HG03457 (cell line): Measurements from ENCODE around the gene PLPP4.

Experiments used
- ATAC-seq: cut with Tn5 transposase; IDR thresholded peaks from one replicate; pipeline ENCODE4 v1.9.1; 2021; ENCODE audit warnings: moderate number of reproducible peaks; ENCODE audit not compliant: unreplicated experiment

The PLPP4 gene

GRCh38 chr10:120515741-120516140 lies 58.7 kb downstream of the PLPP4 start:
- no peak for ATAC-seq

- ATAC-seq, result no peak
Measured at GRCh38 chr10:120516426-120516825, 59.4 kb downstream of the PLPP4 start.

GRCh38 chr10:120517196-120517595 lies 60.2 kb downstream of the PLPP4 start:
- no peak for ATAC-seq

GRCh38 chr10:120517881-120518484 lies 61.0 kb downstream of the PLPP4 start:
- ATAC-seq, result no peak

- ATAC-seq, result no peak
Measured at GRCh38 chr10:120521880-120522279, 64.9 kb downstream of the PLPP4 start.

- ATAC-seq, result no peak
Measured at GRCh38 chr10:120527691-120528090, 70.7 kb downstream of the PLPP4 start.

GRCh38 chr10:120530699-120531098 lies 73.7 kb downstream of the PLPP4 start:
- no peak for ATAC-seq

- no peak for ATAC-seq
Measured at GRCh38 chr10:120538091-120538490, 81.1 kb downstream of the PLPP4 start.

GRCh38 chr10:120539076-120539475 lies 82.0 kb downstream of the PLPP4 start:
- ATAC-seq, result no peak

GRCh38 chr10:120540486-120540885 lies 83.5 kb downstream of the PLPP4 start:
- ATAC-seq, result no peak

- no peak for ATAC-seq
Measured at GRCh38 chr10:120541984-120542383, 85.0 kb downstream of the PLPP4 start.

- ATAC-seq, result no peak
Measured at GRCh38 chr10:120542591-120542990, 85.6 kb downstream of the PLPP4 start.

GRCh38 chr10:120543291-120543690 lies 86.3 kb downstream of the PLPP4 start:
- no peak for ATAC-seq

GRCh38 chr10:120548210-120548609 lies 91.2 kb downstream of the PLPP4 start:
- ATAC-seq, result no peak

- no peak for ATAC-seq
Measured at GRCh38 chr10:120552262-120552661, 95.2 kb downstream of the PLPP4 start.

- no peak for ATAC-seq
Measured at GRCh38 chr10:120553911-120554310, 96.9 kb downstream of the PLPP4 start.

GRCh38 chr10:120555436-120555835 lies 98.4 kb downstream of the PLPP4 start:
- ATAC-seq, result no peak

GRCh38 chr10:120555842-120556532 lies 99.0 kb downstream of the PLPP4 start:
- no peak for ATAC-seq

- no peak for ATAC-seq
Measured at GRCh38 chr10:120557311-120557710, 100.3 kb downstream of the PLPP4 start.

- ATAC-seq, result no peak
Measured at GRCh38 chr10:120559800-120560199, 102.8 kb downstream of the PLPP4 start.

- no peak for ATAC-seq
Measured at GRCh38 chr10:120562956-120563355, 105.9 kb downstream of the PLPP4 start.

- no peak for ATAC-seq
Measured at GRCh38 chr10:120570418-120570817, 113.4 kb downstream of the PLPP4 start.

- no peak for ATAC-seq
Measured at GRCh38 chr10:120571266-120571665, 114.2 kb downstream of the PLPP4 start.
